ENCODE data around the gene PKP4.
A peak's percentile ranks its signal among the peaks of the same experiment; 100 is the strongest.
"Not testable (repeated sequence)": the region's sequence is repeated elsewhere in the genome, so short reads cannot be mapped to it uniquely, and the experiment has no call there.

Gene PKP4, protein sequence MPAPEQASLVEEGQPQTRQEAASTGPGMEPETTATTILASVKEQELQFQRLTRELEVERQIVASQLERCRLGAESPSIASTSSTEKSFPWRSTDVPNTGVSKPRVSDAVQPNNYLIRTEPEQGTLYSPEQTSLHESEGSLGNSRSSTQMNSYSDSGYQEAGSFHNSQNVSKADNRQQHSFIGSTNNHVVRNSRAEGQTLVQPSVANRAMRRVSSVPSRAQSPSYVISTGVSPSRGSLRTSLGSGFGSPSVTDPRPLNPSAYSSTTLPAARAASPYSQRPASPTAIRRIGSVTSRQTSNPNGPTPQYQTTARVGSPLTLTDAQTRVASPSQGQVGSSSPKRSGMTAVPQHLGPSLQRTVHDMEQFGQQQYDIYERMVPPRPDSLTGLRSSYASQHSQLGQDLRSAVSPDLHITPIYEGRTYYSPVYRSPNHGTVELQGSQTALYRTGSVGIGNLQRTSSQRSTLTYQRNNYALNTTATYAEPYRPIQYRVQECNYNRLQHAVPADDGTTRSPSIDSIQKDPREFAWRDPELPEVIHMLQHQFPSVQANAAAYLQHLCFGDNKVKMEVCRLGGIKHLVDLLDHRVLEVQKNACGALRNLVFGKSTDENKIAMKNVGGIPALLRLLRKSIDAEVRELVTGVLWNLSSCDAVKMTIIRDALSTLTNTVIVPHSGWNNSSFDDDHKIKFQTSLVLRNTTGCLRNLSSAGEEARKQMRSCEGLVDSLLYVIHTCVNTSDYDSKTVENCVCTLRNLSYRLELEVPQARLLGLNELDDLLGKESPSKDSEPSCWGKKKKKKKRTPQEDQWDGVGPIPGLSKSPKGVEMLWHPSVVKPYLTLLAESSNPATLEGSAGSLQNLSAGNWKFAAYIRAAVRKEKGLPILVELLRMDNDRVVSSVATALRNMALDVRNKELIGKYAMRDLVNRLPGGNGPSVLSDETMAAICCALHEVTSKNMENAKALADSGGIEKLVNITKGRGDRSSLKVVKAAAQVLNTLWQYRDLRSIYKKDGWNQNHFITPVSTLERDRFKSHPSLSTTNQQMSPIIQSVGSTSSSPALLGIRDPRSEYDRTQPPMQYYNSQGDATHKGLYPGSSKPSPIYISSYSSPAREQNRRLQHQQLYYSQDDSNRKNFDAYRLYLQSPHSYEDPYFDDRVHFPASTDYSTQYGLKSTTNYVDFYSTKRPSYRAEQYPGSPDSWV

DNA sequence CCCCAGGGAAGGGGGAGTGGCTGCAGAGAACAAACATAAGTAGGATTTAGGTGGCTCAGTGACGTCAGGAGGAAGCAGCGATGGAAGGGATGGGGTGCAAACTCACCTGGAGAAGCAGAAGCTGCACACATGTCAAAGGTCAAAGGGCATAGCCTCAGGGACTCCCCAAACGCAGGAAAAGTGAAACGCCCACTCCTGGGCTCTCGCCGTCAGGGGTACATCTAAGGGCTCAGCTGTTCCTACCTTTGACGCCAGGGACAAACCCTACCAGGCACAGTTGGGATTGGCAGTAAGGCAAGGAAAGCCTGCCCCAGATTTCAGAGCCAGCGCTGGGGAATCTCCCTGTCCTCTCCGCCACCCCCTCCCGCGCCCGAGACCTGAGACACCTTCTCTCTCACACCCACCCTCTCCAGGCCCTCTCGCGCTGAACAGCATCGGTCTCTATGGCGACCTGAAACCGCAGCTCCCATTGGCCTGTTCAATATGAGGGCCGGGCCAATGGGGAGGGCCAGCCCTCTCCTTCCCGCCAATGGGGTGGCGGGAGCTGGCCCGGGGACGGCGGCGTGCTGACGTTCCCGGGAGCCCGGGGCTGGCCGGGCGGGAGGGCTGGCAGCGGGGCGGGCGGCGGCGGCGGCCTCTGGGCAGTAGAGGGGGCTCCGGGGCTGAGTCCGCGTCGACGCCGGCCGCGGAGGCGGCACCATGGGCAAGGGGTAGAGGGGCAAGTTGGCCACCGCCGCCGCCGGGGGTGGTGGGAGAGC lies at the start of gene PKP4, which contains the start of gene CCDC148:
Gene PKP4, plus strand, starts transcription at position 644 of the 758 bp plus-strand sequence. CDS start 76,233 bp downstream, outside the sequence.
Gene CCDC148, minus strand, starts transcription at position 445 of the 758 bp plus-strand sequence. Its CDS starts 314 bp downstream, at position 131.
- peak; percentile 90 for DNase-seq (ENCODE audit: low spot score)

DNA sequence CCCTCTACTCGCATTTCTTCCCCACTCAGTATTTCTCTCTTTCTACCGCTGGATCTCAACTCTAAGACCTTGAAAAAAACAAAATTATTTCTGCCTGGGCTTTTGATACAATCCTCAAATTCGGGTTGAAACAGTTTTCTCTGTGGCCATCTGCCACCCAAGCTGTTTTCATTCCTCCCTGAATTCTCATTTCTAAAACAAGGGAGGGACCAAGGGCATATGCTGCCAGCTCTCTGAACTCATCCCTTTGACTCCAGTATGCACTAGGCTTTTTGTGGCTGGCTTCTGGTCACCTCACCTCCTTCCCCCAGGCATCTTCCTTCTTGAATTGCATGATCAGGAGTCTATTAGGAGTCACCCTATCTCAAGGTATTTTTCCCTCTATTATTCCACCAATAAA lies 49.7 kb upstream of the PKP4 start:
- DNase-seq (ENCODE audit: low spot score): no peak

DNA sequence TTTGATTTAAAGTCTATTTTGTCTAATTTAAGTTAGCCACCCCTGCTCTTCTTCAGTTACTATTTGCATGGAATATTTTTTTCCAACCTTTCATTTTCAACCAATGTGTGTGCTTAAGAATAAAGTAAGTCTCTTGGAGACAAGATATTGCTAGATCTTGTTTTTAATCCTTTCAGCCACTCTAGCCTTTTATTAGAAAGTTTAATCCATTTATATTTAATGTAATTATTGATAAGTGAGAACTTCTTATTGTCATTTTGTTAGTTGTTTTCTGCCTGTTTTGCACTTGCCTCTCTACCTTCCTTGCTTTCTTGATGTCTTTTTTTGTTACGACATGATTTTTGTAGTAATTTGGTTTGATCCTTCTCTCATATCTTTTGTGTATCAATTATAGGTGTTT lies 46.6 kb upstream of the PKP4 start:
- DNase-seq (ENCODE audit: low spot score): no peak

DNA sequence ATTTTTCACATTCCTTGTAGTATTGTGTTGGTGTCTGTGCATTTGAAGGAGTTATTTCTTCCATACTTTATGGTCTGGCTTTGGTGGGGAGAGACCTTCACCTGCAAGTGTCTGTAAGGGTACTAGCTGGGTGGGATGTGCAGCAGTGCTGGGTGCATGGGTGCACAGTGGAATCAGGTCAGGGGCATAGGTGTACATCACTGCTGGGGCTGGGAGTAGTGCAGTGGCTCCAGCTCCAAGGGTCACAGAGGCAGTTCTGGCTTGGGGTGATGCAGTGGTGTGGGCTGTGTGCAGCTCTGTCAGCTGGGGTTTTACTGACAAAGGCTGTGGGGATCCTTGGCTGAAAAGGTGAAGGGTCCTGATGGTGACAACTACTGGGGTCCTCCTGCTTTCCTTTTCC lies 45.0 kb upstream of the PKP4 start:
- DNase-seq (ENCODE audit: low spot score): no peak

DNA sequence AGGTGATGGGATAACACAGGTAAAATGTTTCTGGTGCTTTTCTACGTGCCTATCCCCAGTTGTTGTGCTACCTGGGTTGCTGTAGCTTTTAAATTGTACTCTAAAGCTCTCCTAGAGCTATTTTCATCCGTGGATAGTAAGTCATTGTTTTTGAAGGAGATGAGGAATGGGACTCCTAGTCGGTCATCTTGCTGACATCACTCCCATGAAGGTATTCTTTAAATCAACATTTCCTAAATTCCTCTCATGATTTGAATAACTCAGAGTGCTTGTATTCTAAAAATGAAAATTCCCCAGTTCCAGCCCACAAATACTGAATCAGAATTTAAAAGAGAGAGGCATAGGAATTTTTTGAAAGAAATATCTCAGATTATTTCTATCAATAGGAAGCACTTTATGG lies 44.5 kb upstream of the PKP4 start:
- no peak for DNase-seq (ENCODE audit: low spot score)

DNA sequence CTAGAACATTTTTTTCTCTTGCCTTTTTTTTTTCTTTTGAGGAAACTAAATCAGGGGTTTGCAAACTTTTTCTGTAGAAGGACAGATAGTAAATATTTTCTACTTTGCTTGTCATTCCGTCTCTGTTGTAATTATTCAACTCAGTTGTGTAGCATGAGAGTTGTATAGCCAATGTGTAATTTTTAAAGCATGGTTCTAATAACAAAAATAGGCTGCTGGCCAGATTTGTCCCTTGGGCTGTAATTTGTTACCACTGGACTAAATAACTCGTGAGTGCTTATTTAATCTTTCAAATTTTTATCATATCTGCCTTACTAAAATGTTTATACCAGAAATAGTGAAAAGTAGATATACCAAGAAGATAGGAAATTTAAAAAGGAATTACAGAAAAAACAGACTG lies 43.2 kb upstream of the PKP4 start:
- no peak for DNase-seq (ENCODE audit: low spot score)

DNA sequence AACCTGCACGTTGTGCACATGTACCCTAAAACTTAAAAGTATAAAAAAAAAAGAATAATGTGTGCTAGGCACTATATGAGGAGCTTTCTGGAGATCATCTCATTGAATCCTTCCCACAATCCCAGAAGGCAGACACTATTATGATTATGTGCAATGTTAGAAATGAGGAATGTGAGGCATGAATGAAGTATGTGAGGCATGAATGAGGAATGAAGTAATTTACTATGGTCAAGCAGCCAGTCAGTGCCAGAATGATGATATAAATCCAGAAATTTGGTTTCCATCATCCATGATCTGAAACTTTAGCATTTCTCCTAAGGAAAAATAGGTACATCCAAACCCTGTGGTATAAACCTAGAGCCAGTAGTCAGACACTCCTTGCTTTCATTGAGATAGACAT lies 42.2 kb upstream of the PKP4 start:
- DNase-seq (ENCODE audit: low spot score): no peak

DNA sequence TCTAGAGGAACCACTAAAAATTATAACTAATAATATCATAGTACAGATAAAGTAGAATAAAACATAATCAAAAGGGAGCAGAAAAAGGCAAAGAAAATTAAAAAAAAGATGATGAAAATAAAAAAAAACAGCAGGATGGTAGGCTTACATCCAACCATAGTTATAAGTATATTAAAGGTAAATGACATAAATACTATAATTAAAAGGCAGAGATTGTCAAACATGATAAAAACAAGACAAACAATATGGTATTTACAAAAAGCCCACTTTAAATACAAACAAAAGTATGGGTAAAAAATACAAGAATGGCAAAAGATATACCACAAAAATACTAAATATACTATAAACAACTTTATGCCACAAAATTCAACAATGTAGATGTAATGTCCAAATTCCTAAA lies 24.6 kb upstream of the PKP4 start:
- DNase-seq (ENCODE audit: low spot score): no peak

DNA sequence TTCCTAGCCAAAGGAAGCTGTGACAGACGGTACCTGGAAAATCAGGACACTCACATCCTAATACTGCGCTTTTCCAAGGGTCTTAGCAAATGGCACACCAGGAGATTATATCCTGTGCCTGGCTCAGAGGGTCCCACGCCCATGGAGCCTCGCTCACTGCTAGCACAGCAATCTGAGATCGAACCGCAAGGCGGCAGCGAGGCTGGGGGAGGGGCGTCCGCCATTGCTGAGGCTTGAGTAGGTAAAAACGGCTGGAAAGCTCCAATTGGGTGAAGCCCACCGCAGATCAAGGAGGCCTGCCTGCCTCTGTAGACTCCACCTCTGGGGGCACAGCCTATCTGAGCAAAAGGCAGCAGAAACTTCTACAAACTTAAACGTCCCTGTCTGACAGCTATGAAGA lies 23.0 kb upstream of the PKP4 start:
- not testable (repeated sequence) for DNase-seq (ENCODE audit: low spot score)

DNA sequence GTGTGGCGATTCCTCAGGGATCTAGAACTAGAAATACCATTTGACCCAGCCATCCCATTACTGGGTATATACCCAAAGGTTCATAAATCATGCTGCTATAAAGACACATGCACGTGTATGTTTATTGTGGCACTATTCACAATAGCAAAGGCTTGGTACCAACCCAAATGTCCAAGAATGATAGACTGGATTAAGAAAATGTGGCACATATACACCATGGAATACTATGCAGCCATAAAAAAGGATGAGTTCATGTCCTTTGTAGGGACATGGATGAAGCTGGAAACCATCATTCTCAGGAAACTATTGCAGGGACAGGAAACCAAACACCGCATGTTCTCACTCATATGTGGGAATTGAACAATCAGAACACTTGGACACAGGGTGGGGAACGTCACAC lies 17.7 kb upstream of the PKP4 start:
- not testable (repeated sequence) for DNase-seq (ENCODE audit: low spot score)

DNA sequence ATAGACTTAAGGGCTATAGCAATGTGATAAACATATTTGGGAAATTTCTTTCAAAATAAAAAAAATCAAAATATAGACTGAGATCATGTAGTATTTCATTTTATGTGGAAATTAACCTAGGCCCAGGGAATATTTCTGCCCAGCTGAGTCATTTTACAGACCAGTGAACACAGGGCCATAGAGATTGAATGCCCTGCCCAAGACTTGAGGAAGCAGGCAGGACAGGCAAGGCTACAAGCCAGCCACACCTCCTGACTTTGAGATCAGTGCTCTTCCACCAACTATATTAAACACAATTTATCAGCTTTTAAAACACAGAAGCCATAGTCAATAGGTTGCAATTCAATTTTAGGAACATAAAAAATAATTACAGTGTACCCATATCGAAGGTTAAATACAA lies 13.1 kb upstream of the PKP4 start:
- DNase-seq (ENCODE audit: low spot score): no peak

DNA sequence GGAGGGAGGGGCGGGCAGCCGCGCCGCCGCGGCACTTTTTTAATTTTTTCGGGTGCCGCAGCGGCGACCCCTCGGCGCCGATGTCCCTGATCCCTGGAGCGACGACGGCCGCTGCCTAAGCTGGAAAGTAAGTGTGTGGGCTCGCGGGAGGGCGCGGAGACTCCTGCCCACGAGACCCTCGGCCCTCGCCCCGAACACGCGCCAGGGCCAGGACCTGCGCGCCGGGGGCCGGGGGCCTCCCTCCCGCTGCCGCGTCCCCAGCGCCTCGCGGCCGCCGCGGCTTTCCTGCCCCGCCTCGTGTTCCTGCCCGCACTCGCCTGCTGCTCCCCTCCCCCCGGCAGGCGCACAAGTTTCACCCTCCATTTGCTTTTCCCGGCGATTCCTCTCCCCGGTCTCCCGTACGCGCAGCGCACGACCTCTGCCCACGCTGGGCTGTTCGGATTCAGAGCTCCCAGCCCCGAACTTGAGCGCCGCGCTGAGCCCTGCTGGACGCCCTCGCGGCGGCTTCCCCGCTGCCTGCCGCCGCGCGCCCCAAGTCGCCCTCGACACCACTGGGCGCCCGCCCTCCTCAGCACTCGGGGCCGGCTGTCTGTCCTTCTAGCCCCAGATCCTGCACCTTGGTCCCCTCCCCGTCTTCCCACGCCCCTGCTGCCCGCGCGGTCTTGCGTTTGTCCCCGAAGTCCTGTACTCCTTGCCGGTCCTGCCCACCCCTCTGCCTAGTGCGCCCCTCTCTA lies 507 bp downstream of the PKP4 start:
- peak; percentile 36 for DNase-seq (ENCODE audit: low spot score)

DNA sequence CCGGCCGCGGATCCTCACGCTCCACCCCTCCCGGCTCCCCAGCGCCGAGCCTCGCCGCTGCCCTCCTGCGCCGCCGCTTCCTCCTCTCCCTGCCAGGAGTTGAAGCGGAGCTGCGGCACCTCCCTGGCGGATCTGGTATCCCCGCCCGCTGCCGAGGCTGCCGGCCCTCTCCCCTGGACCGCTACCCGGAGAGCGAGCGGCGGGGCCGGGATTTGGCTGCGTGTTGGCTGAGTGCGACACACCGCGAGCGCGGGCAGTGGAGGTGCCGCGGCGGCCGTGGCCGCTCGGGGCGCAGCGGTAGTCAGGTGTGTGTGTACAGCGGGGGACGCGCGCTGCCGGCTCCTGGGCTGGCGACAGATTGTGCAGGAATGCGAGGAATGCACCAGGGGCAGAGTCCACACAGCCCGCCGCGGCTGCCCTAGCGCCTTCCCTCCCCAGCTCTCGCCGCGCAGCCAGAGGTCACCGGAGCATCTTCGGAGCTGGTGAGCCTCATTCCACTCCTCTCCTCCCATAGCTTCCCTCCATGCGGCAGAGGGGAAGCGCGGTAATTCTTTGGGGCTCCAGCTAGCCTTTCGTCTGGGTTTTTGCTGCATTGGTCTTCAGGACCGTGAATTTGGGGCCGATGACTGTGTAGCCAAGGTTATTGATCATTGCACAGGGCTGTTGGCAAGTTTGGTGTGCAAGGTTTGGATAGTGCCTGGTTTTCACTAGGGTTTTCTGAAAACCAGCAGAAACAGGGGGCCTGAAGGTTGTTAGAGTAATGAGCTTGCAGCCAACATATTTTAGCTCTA lies 1.3 kb downstream of the PKP4 start:
- peak; percentile 76 for DNase-seq (ENCODE audit: low spot score)

DNA sequence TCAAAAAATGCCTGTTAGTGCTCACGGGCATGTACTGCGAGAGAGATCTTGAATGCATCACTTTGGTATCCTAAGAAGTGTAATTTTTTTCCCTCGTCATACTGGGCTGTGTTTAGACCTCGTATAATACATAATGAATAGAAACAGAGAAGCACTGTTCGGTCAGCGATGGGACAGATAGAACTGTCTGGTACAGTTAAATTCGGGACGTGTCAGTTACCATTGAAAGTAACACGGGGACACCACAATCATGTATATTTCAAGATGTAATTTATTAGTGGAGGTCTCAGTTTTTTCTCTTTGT lies 1.8 kb downstream of the PKP4 start:
- DNase-seq (ENCODE audit: low spot score): no peak

DNA sequence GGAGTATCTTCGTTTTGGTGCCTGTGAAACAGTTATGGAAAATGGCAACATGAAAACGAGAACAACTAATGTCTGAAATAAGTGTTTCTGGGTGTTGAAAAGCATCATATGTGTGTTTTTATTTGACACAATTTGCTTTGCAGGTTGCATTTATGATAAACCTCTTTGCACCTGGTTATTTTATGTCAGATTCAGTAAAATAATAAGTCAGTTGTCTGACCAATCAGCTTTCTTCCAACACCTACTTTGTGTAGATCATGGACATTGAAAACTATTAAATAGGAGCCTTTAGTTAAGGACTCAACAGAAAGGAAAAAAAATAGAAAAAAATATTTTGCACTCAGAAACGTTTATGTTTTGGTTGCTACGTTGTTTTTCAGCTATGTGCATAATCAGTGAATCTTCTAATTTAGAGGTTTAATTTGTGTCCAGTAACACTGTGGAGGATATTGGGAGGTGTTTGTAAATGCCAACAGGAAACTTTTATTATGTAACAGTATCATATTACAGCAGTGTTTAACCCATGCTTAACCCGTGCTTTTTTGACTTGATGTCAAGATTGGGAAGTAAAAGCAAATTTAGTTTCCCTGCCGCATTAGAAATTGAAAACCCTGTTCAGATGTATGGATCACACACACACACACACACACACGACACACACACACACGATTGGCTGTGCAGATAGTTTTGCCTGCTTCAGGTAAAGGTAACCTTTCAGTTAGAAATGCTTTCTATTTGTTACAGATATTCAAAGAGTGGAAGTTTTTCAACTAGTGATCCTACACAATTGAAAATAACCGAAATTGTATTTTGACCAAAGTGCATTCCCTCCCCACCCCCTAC lies 2.6 kb downstream of the PKP4 start:
- DNase-seq (ENCODE audit: low spot score): no peak

DNA sequence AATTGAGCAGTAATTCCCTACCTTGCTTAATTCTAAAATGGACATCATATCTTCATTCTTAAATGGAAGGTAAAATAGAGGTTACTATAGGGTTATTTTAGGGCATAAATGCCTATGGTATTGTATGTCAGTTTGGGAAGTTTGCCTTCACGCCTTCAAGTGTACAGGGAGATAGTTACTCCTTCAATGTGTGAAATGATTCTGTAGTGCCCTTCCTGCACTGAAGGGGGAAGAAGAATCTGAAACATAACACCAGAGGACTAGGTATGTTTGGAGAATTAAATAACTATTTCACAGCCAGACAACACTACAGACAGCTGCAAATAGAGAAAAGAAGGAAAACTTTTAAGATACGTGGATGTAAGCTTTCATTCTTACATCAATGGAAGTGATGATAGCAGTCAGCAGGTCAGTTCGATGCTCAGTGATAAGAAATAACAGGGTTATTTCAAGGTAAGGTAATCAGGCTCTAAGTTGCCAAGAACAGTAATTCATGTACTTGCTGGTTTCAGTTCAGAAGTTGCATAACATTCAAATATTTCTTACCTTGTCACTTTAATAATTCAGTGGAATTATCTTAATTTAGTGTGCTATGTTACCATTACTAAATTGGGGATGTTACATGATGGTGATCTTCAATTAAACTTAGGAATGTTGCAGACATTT lies 4.0 kb downstream of the PKP4 start:
- no peak for DNase-seq (ENCODE audit: low spot score)

DNA sequence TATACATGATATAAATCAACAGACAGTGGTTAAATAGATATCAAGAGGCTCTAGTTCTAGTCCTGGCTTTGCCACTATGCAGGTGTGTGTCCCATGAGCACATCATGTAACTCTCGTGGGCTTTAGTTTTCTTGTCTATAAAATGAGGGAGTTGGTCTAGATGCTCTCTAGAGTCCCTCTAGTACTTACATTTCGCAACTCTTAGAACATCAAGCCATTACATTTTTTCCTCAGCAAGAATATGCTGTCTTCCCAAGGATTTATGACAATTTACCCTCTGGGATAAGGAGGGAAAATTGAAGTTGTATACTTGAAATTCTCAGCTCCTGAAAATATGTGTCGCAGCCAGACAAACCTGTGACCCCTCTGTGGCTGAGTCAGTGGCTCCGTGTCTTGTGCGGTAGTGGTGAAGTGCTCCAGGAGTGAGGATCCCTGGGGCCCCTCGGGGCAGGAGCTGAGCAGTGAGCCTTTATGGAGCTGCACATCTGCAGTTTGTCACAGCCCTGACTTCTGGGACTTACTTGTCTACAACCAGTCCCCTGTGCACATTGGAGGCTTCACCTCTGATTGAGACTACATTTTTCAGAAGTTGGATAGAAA lies 6.8 kb downstream of the PKP4 start:
- DNase-seq (ENCODE audit: low spot score): no peak
